T-helper 1 cell (primary cell): ENCODE results near the gene SLC24A3.

Experiments used
- DNase-seq, 5 donors: peaks; one replicate each; pipeline ENCODE4 v3.0.0-alpha.2; 2012 to 2020

SLC24A3 gene

DNA sequence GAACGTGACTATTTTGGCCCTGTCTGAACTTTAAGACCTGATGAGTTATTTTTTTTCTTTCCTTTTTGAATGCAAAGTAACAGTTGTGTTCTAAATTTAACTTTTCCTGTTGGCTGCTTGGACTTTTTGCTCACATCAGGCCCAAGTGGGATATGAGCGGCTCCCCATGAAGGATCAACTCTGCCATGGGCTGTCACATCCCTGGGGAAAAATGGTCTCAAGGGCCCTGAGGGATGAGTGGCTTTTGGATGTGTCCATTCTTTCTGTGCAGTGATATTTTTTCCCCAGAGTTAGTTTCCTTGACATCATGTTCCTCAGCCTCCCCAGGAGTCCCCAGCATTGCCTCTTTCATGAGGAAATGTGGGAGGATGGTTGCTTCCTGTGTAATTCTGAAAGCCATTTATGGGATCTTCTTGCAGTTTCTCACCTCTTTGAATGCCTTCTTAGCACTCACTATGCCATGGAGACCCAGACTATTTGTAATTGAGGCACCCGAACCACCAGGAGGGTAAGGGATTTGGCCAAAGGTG is 92.5 kb downstream of the SLC24A3 start:
- no peak for DNase-seq

DNA sequence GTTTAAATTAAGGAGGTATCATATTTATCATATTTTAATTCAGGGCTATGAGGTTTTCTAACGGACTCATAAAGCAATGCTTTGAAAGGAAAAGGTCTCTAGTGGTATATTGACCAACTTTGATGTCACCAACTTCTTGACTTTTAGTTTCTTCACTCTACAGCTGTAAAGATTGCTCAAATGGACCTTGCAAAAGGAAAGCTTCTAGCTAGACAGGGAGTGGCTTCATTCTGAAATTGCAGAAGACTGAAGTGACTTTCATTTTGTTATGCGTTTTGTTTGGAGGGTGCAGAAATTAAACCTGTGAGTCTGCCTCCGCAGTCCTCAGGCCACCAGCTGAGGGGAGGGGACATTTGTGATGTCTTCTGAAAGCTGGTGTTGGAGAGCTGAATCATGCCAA is 95.7 kb downstream of the SLC24A3 start:
- DNase-seq = no peak

DNA sequence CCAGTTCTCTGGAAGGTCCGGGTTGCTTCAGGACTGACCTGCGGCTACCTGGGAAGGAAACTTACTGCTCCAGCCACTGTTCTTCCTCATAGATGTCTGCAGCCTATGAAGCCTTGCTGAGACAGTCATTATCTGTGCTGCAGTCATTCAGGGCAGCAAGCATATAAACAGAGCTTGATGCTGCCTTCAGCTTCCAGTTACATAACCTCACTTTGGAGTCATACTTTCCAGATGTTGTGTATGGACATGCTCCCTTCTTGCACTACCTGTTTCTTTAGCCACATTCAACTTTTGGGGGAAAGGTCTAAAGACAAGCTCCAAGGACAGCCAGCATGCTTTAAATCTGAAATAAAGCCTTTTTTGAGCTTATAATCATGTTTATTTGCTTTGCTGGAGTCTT is 98.1 kb downstream of the SLC24A3 start:
- no peak for DNase-seq

DNA sequence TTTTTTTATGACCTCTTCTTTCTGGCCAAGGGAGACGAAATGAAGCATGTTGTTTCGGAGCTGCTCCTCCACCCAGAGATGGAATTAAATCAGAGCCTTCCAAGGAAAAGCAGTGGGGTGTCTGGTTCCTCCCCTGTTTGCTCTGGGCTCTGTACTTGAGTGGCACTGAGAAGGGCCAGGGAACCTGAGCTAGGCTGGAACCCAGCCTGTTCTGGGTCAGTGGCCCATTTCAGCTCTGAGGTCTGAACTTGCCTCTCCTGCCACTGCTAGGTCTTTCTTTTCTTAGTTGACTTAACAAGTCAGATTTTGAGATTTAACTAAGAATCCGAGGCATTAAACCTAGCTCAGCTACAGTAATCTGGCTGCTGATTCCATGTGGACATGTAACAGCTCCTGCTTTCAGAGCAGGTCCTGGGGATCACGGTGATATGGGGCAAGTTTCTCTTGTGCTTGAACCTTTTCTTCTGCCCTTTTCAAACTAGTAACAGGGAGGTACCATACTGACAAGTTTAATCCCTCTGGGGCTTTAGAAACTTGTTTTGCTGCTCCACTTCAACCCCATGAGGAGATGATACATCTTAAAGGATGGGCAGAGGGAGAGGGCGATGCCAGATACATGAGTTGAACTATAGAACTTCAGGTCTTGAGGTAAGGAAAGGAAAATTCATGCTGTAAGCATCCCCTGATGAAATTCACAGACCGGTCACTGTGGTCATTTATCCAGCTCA is 101.1 kb downstream of the SLC24A3 start:
- no peak for DNase-seq

DNA sequence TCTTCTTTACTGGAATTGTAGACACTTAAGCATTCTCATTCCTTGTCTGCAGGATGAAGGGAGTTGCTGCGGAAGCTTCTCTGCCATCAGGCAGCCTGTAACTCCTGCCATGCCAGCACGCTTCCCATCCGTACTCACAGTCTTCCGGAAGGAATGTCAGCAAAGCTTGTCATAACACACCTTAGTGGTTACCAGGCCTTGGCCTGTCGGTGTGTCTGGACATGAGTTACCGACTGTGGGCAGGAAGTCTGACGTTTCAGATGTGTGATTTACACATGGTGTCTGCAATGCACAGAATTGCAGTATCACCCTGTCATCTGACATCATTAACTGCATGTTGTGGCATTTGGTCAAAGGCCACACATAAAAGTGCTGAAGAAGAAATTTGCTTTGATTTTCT is 102.2 kb downstream of the SLC24A3 start:
- DNase-seq = no peak

DNA sequence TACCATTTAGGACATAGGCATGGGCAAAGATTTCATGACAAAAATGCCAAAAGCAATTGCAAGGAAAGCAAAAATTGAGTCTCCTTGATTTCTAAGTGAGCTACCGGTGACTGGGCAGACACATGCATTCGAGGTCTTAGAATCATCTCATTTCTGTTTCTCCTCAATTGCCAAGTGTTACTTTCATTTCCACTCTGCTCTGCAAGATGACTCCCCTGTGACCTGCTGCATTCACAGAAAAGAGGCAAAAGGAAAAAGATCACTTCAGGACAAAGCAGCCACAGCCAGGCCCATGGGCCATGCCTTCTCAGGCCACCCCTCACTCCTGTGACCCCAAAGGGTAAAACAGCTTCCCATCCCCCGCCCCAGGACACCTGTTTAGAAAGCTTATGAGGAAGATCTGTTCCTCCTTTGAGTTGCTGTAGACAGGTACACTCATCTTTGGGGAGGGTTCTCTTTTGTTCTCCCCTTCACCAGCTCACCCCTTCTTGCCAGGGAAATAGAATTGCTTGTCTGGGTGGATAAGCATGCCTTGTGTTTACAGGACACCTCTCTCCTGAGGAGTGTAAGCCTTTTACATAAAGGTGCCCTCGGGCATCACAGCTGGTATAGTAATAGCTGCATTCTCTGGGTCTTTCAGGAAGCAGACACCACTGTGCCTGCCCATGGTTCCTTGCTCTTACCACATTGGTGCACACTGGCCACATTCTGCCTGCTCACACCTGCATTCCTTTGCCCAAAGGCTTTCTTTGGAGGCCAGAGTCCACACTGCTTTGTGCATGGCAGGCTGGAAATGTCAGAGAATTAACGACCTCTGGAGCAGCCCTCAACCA is 105.0 kb downstream of the SLC24A3 start:
- DNase-seq = no peak

DNA sequence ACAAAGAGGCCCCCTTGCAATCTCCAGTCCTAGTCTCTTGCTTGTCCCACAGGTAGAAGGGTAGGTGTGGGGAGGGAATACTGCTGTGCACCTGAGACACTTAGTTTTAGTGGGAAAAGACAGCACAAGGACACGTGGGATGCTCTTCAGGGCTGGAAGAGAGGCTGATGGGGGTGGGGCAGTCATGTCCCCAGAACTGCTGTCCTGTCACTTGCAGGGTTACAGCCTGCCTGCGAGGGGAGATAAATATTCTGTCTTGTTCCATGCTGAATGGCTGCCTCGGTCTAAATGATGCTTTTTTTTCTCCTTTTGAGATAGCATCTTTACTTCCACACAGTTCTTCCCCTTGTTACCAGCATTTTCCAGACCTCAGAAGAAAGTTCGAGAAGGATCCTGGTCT is 106.2 kb downstream of the SLC24A3 start:
- no peak for DNase-seq

DNA sequence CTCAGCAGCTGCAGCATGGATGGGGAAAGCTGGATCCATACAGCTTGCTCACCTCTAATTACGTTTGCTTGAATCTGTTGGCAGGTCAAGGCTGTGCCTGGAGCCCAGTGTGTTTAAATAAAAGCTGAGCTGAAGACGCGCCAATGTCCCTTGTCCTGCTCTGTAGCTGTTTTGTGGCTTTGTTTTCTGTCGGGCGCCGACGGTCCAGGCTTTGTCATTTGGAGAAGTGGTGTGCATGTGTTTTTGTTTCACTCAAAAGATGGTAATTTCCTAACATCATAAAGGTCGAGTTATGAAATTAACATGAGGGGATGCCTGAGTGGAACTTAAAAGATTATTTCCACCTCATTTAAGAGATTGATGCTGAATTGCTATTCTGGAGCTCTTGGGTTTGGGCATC is 107.6 kb downstream of the SLC24A3 start:
- DNase-seq = no peak

DNA sequence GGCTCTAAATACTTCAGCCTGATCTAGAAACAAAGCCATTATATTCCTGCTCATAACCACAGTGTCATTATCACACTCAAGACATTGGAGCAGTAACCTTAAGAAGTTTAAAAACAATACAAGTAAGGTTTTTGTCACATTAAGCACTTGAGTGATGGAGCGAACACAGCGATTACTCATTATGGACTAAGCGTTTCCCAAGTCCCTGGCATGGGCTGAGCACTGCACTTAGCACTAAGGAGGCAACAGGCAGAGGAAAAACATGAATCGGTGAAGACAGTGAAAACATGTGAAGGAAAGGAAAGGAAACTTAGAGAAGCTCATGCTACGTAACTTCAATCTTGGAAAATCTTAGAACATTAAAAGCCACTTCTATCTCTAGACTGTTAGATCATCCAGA is 108.7 kb downstream of the SLC24A3 start:
- DNase-seq = no peak

DNA sequence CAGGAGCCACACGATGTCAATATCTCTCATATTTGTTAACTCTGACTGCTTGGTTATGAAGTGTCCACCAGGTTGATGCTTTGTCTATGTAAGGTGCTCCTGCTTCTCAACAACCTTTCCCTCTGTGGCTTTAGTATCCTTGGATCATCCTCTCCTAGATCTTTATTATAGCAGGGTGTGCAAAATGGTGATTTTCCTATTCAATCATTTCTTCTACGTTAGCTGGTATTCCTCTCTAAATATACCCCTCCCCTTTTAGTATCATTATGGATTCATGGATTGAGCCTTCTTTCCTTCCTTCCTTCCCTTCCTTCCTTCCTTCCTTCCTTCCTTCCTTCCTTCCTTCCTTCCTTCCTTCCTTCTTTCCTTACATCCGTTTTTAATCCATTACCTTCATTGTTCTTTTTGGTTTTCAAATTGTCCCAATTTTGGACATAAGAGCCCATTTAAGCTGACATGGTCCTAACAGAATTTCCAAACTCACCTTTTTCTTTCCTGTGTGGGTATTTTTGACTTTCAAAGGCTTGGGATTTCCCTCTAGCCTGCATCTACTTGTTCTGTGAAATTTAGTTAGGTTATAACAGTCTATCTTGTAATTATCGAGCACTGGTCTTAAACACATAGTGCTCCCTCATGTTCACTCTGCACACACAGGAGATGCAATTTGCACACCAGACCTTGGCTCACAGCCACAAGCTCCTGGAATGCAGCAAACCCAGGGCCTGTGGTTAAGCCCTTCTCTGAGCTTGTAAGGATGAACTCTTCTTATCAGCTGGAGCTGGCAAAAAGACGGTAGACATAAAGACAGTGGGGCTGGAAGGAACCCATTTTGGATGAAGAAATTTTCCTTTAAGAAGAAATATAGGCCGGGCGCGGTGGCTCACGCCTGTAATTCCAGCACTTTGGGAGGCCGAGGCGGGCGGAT is 109.9 kb downstream of the SLC24A3 start:
- no peak for DNase-seq

DNA sequence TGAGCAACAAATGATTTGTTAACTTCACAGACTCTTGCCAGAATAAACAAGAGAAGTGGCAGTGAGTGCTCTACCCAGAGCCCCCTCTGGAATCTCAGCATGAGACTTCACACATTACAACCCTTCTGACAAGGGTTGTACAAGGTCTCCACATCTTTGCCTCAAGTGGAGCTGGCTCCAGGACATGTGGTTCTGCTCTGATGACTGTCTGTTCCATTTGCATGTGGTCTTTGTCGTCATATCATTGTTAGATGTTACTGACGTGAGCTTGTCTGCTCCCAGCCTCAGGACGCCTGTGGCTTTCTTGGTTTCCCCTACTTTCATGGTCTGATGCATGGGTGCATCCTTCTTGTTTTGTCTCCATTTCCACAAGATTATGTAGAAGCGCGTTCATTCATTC is 115.0 kb downstream of the SLC24A3 start:
- DNase-seq = no peak

DNA sequence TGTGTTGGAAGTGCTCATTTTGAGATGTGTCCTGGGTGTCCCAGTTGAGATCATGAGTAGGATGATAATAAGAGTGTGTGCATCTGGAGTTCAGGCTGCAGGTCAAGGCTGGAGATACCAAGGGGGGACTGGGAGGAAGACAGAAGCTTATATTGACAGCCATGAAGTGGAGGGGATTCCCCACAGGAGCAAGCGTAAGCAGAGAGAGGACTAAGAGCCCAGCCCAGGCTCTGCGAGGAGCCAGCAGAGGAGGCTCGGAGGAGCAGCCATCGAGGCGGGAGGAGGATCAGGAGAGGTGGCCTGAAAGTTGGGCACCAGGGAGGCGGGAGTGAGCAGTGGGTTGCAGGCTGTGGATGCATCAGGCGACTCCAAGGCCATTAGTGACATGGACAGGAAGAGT is 116.2 kb downstream of the SLC24A3 start:
- no peak for DNase-seq

DNA sequence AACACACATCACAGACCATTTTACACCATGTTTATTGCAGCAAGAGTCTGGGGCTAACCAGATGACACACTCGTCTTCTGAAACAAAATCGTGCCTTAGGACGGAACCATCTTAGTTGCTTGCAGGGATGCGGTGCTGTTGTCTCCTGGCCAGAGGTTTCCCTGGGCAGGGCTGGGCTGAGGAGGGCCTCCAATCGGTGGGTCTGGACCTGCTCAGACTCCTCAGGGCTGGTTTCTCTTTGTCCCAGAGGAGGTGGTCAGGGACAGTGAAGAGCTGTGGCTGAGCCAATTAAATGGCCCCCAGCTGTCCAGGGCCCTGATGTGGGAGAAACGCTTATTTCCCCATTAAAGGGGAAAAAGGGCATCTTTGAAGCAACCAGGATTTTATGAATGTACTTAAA is 117.6 kb downstream of the SLC24A3 start:
- DNase-seq = no peak

DNA sequence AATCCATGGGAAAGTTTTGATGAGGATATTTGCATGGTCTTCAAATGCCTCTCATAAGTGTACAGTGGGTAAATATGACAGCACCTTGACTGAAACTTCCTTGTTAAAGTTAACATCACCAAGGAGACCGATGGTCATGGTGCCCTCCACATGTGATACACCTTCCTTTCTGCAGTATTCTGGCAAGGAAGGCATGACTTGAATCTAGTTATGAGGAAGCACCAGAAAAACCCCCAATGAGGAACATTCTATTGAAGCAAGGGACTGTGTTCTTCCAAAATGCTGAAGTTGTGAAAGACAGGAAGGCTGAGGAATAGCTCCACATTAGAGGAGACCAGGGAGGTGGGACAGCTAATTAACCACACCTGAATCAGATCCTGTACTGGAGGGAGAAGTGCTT is 118.3 kb downstream of the SLC24A3 start:
- DNase-seq = no peak

DNA sequence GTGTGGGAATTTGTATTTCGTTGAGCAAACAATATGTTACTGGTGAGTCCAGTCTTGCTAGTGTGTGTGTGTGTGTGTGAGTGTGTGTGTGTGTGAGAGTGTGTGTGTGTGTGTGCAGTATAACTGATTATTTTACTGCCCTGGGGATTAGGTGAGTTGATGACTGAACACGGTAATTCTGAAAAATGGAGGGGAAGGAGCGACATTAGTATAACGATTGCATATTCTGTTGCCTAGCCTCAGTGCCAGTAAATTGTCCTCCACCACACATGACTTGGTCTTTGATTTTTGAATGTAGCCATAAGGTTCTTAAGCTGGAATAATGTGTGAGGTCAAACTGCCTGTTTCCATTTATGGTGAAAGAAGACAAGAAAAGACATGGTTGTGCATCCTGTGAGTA is 121.1 kb downstream of the SLC24A3 start:
- DNase-seq = no peak

DNA sequence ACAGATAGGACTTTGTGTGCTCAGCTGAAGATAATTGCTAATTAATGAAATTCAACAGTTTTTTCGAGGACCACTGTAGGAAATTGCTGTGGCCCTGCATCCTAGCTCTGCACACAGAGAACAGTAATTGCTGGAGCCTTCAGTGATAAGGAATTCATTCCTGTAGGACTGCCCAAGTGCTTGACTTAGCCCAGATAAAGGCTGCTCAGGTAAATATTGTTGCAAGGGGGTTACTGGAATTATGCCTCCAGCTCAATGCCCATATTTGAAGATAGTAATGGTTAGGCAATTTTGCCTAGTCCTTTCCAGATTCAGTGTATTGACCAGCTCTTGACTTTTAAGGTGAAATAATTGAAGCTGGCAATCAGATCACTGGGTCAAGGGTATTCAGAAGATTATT is 122.9 kb downstream of the SLC24A3 start:
- no peak for DNase-seq

DNA sequence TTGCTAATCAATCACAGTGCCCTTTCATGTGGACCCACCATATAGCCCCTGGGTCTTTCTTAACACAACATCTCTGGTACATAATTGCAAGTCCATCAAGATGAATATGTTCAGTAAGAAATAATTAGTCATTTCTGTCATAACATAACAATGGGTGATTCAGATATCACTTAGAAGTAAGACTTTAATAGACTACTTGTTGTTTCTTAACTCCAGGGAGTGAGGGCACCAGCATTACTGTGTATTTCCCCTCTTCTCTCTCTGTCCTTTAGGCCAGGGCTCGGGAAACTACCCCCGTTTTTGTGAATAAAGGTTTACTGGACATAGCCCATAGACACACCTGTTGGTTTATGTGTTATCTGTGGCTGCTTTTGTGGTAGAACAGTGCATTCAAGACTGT is 123.5 kb downstream of the SLC24A3 start:
- no peak for DNase-seq

DNA sequence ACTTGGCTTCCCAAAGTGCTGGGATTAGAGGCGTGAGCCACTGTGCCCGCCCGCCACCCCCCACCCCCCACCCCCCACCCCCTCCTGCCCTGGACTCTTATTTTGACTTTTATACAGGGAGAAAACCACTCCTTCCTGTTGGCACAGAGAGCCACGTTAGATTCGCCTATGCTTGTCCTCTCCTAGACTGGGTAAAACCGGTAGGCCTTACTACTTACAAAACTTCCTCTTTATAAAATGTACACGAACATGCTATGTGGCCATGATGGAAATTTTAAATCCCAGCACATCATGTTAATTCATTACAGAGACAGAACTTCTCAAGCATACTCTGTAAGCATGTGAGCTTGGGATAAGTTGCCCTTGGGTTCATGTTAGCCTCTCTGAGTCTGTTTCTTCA is 124.2 kb downstream of the SLC24A3 start:
- DNase-seq = no peak

DNA sequence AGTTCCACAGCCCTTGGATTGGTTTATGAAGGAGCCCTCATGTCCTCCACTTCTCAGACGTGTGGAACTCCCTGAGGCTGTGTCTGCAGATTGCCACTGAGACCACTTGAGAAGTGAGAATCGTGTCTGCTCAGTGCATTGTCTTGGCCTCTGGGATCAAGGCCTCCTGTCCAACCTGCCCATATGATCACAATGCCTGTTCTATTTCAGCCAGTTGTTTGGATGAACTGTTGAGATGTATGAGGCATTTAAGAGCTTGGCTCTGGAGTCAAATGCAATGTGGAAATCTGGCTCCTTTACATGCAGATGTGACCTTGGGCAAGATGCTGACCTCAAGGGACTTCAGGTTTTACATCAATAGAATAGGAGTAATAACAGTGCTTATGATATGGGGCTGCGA is 125.9 kb downstream of the SLC24A3 start:
- DNase-seq = no peak

DNA sequence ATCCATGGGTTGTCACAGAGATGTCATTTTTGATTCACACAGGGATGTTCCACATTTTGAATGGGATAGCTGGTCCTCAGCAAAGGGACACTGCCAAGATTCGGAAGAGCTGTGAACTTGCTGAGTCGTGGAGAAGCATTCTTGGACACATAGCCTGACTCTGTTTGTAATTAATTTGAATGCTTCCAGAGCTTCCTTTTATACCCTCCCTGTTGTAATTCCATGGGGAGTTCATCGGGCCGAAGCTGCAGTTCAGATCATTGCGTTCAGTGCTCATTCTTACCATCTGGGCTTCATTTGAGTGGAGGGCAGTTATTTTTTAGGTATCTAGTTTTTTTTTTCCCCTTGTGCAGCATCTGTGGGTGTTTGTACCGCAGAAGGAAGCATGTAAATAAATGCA is 126.5 kb downstream of the SLC24A3 start:
- DNase-seq = no peak

DNA sequence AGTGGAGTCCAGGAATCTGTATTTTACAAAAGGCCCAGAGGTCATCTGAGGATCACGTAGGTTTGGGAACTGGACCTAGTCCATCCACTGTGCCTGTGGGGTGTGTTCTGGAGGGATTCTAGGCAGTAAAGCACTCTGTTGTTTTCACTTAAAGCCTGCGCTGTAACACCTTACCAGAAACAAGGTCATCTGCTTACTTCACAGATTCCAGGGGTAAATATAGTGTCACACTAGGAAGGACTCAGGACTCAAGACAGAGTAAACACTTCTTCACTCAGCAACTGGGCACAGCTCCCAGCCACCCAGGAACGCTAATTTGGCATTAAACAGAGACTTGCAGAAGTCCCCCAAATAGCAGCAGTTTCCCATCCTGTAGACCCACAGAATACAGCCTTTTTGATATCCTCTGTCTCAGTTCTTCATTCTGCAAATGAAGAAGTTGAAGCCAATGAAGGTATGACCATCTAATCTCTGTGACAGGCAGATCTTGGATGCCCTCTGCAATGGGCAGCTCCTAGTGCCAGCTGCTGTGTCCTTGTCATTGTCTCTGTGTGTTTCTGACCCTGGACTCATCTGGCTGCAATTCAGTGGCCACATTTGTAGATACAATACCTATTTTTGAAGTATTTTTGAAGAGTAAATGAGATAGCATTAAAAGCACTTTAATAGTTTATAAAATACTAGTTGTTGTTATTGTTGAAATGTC is 129.1 kb downstream of the SLC24A3 start:
- no peak for DNase-seq

DNA sequence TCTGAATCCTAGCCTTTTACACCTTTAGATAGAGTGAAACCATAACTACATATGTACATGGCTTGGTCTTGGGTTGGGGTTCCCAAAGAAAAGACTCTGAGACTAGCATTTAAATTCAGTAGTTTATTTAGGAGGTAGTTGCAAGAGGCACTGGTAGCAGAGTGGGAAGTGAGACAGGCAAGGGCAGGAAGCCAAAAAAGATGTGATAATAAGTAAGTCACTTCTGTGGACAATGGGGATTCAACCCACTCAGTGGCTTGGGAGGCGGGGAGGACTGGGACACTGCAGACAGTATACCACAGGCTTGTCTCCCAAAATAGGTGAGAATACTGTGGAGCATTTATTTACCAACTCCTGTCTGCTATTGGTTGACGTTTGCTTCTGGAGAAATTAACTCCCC is 131.9 kb downstream of the SLC24A3 start:
- no peak for DNase-seq
